GM12878 (cell line): ENCODE data around the gene SRRD. TPM values are rescaled to one million over a fixed set of nuclear protein-coding genes. Genes with fewer than 3 reads are reported as not detected.

Experiments used
- ASH2L ChIP-seq: fragments of 300-600, 200-600 bp; sonication (generic); IDR thresholded peaks from 2 replicates; pipeline ENCODE4 v1.6.1; 2017; ENCODE audit warnings: low read depth, mild to moderate bottlenecking, borderline replicate concordance
- BCL11A ChIP-seq: IDR thresholded peaks from 2 replicates; pipeline ENCODE4 v1.6.1; 2011; ENCODE audit warnings: low read depth, low read length
- CHD1 ChIP-seq: IDR thresholded peaks from 2 replicates; pipeline ENCODE4 v1.6.1; 2012; ENCODE audit warnings: low read depth, low read length, improper control_type of control experiment
- CREM ChIP-seq: IDR thresholded peaks from 2 replicates; pipeline ENCODE4 v1.6.1; 2014; ENCODE audit warnings: antibody characterized with exemption, low read depth
- DPF2 ChIP-seq: fragments of 450-650 bp; IDR thresholded peaks from 2 replicates; pipeline ENCODE4 v1.6.1; 2017; ENCODE audit warnings: mild to moderate bottlenecking
- EED ChIP-seq: sonication (generic); IDR thresholded peaks from 2 replicates; pipeline ENCODE4 v1.6.1; 2016; ENCODE audit warnings: antibody characterized with exemption, low read depth
- EGR1 ChIP-seq, 2 experiments: IDR thresholded peaks; 1 replicate in 1 of 2; 2 replicates in 1 of 2; pipeline ENCODE4 v1.6.1; 2011 to 2012; ENCODE audit warnings: low read depth in 2 of 2, low read length in 2 of 2, borderline replicate concordance in 1 of 2, mild to moderate bottlenecking in 1 of 2, moderate library complexity in 1 of 2
- GABPA ChIP-seq: IDR thresholded peaks from 2 replicates; pipeline ENCODE4 v1.6.1; 2014; ENCODE audit warnings: antibody characterized with exemption, low read depth, mild to moderate bottlenecking, inconsistent platforms
- GATAD2B ChIP-seq: fragments of 450-650 bp; conservative IDR thresholded peaks from 2 replicates; pipeline ENCODE4 v1.6.1; 2017; ENCODE audit warnings: low read depth, mild to moderate bottlenecking, moderate library complexity
- HCFC1 ChIP-seq: fragments of 150-350 bp; IDR thresholded peaks from 2 replicates; pipeline ENCODE4 v1.6.1; 2014; ENCODE audit warnings: low read length
- HDAC2 ChIP-seq: fragments of 200-600 bp; sonication (generic); IDR thresholded peaks from 2 replicates; pipeline ENCODE4 v1.6.1; 2017
- IKZF2 ChIP-seq, 2 experiments: fragments of 450-650 bp; IDR thresholded peaks; 2 replicates each; pipeline ENCODE4 v1.6.1; 2017; ENCODE audit warnings: mild to moderate bottlenecking in 2 of 2, moderate library complexity in 2 of 2
- LARP7 ChIP-seq: fragments of 450-650 bp; IDR thresholded peaks from 2 replicates; pipeline ENCODE4 v1.6.1; 2017; ENCODE audit warnings: mild to moderate bottlenecking
- MEF2A ChIP-seq: IDR thresholded peaks from 2 replicates; pipeline ENCODE4 v1.6.1; 2011; ENCODE audit warnings: low read depth, mild to moderate bottlenecking, low read length, moderate library complexity; ENCODE audit not compliant: insufficient read depth
- MXI1 ChIP-seq: fragments of 150-350 bp; IDR thresholded peaks from 2 replicates; pipeline ENCODE4 v1.6.1; 2011; ENCODE audit warnings: low read depth, mild to moderate bottlenecking, inconsistent platforms, low read length, improper control_type of control experiment
- RFX5 ChIP-seq: IDR thresholded peaks from 2 replicates; pipeline ENCODE4 v1.6.1; 2011; ENCODE audit warnings: low read depth, low read length, improper control_type of control experiment
- RUNX3 ChIP-seq: IDR thresholded peaks from 2 replicates; pipeline ENCODE4 v1.6.1; 2012; ENCODE audit warnings: low read length, inconsistent platforms
- SMAD5 ChIP-seq: IDR thresholded peaks from 2 replicates; pipeline ENCODE4 v1.6.1; 2016; ENCODE audit warnings: antibody characterized with exemption, low read depth
- SMARCA5 ChIP-seq: fragments of 450-650 bp; IDR thresholded peaks from 2 replicates; pipeline ENCODE4 v1.6.1; 2017; ENCODE audit warnings: mild to moderate bottlenecking
- SP1 ChIP-seq: IDR thresholded peaks from one replicate; pipeline ENCODE4 v1.6.1; 2011; ENCODE audit warnings: low read depth, low read length
- TAF1 ChIP-seq: IDR thresholded peaks from 2 replicates; pipeline ENCODE4 v1.6.1; 2011; ENCODE audit warnings: mild to moderate bottlenecking, low read depth, low read length, borderline replicate concordance
- YY1 ChIP-seq: IDR thresholded peaks from 2 replicates; pipeline ENCODE4 v1.6.1; 2011; ENCODE audit warnings: low read depth, mild to moderate bottlenecking, low read length
- ZNF217 ChIP-seq: fragments of 450-650 bp; IDR thresholded peaks from 2 replicates; pipeline ENCODE4 v1.6.1; 2017; ENCODE audit warnings: antibody characterized with exemption, mild to moderate bottlenecking
- polyA plus RNA-seq, 11 experiments: library from polyadenylated mRNA; depleted of rRNA in 4 of 11; unstranded in 6 of 11; stranded (reverse) in 5 of 11; fragments of >200 nt; fragmentation: Nextera tagmentation in 4 of 11; fragmentation: Illumina TruSeq in 1 of 11; extraction: Ambion mirVana in 4 of 11; extraction: Trizol in 1 of 11; gene quantifications; 1 replicate in 1 of 11; 2 replicates in 10 of 11; pipeline versions ENCODE4 v1.2.1 to v1.2.3, GENCODE V29; 2011 to 2016; ENCODE audit warnings: inconsistent platforms in 2 of 11, missing spikeins in 2 of 11, low read depth in 1 of 11
- total RNA-seq, 4 experiments: library from RNA; depleted of rRNA in 3 of 4; stranded (reverse); fragments of >200 nt in 3 of 4; fragmentation: Illumina TruSeq in 1 of 4; extraction: Trizol in 1 of 4; gene quantifications; 2 replicates each; pipeline versions ENCODE4 v1.2.1 to v1.2.3, GENCODE V29; 2013 to 2021
- TF ChIP-seq, protein P1 (sequence below): IDR thresholded peaks from 2 replicates; pipeline ENCODE4 v1.6.1; 2011; ENCODE audit warnings: borderline replicate concordance, low read depth, mild to moderate bottlenecking, moderate library complexity, low read length; ENCODE audit not compliant: insufficient read depth, poor library complexity, severe bottlenecking
- TF ChIP-seq, protein P2 (sequence below): IDR thresholded peaks from 2 replicates; pipeline ENCODE4 v1.6.1; 2011; ENCODE audit warnings: borderline replicate concordance, low read depth, mild to moderate bottlenecking, moderate library complexity, mixed read lengths, low read length; ENCODE audit not compliant: insufficient read depth; ENCODE audit errors: extremely low read length
- TF ChIP-seq, protein P3 (sequence below): fragments of 450-650 bp; IDR thresholded peaks from 2 replicates; pipeline ENCODE4 v1.6.1; 2018; ENCODE audit warnings: mild to moderate bottlenecking, low read depth, moderate library complexity; ENCODE audit not compliant: partially characterized antibody
- TF ChIP-seq, protein P4 (sequence below): fragments of 150-350 bp; IDR thresholded peaks from 2 replicates; pipeline ENCODE4 v1.6.1; 2014; ENCODE audit warnings: mild to moderate bottlenecking, low read depth, low read length

SRRD gene
- total and polyA plus RNA-seq, 10 of the 15 experiments (the other 5 are each of a cell fraction or from before 2014, with no cell fraction given) = 4.1 to 50.6 (median 27.5) TPM

DNA sequence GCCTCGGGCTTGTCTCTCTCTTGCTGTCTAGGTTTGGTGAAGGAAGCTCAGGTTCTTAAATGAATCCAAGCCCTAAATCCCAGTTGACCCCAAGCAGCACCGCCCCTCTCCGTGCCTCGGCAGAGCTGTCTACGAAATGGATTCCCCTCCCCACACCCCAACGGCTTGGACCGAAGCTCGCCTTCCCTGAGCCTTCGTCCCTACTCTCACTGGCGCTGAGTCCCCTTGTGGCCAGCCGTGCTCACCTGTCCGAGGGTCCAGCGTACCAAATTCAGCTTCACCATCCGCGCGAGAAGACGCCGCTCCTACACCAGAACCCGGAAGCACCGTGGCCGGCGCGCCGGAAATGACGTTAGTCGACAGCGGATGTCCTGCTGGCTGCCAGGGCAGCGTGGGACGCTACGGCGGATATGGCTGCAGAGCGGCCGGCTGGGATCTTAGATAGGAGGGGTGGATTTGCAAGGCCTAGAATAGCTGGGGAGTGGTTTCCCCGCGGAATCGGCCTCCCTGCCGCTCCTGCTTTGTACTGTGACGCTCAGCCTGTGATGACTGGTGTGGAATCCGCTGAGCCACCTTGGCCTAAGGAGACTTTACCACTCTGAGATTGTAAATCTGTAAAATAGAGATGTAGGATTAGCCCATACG is 28.6 kb downstream of the SRRD start, which contains the start of gene TFIP11 (continued):
- TF ChIP-seq, protein P1, sequence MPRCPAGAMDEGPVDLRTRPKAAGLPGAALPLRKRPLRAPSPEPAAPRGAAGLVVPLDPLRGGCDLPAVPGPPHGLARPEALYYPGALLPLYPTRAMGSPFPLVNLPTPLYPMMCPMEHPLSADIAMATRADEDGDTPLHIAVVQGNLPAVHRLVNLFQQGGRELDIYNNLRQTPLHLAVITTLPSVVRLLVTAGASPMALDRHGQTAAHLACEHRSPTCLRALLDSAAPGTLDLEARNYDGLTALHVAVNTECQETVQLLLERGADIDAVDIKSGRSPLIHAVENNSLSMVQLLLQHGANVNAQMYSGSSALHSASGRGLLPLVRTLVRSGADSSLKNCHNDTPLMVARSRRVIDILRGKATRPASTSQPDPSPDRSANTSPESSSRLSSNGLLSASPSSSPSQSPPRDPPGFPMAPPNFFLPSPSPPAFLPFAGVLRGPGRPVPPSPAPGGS = no peak
- TF ChIP-seq HDAC2 = no peak
- peak in 1 of 2 experiments; percentile 29; a peak in 1 of 3 replicates for TF ChIP-seq EGR1 (IDR thresholded peaks at IDR 0.05; ENCODE audit: borderline replicate concordance in 1 of 2, low read depth in 2 of 2, low read length in 2 of 2)
- peak; percentile 98 for TF ChIP-seq GABPA
- TF ChIP-seq CREM = peak; percentile 99
- peak; percentile 50; the same call in 1 of the 2 replicates for TF ChIP-seq LARP7
- TF ChIP-seq TAF1 = peak; percentile 76; the same call in 1 of the 2 replicates
- peak; percentile 82 for TF ChIP-seq HCFC1
- peak; percentile 68 for TF ChIP-seq GATAD2B
- 0 out of 2 replicates have a peak, but pooled peaks have one; percentile 10 for TF ChIP-seq MEF2A
- no peak for TF ChIP-seq CHD1
- peak; percentile 90 for TF ChIP-seq YY1
- TF ChIP-seq, protein P2, sequence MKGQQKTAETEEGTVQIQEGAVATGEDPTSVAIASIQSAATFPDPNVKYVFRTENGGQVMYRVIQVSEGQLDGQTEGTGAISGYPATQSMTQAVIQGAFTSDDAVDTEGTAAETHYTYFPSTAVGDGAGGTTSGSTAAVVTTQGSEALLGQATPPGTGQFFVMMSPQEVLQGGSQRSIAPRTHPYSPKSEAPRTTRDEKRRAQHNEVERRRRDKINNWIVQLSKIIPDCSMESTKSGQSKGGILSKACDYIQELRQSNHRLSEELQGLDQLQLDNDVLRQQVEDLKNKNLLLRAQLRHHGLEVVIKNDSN = no peak
- TF ChIP-seq, protein P3, sequence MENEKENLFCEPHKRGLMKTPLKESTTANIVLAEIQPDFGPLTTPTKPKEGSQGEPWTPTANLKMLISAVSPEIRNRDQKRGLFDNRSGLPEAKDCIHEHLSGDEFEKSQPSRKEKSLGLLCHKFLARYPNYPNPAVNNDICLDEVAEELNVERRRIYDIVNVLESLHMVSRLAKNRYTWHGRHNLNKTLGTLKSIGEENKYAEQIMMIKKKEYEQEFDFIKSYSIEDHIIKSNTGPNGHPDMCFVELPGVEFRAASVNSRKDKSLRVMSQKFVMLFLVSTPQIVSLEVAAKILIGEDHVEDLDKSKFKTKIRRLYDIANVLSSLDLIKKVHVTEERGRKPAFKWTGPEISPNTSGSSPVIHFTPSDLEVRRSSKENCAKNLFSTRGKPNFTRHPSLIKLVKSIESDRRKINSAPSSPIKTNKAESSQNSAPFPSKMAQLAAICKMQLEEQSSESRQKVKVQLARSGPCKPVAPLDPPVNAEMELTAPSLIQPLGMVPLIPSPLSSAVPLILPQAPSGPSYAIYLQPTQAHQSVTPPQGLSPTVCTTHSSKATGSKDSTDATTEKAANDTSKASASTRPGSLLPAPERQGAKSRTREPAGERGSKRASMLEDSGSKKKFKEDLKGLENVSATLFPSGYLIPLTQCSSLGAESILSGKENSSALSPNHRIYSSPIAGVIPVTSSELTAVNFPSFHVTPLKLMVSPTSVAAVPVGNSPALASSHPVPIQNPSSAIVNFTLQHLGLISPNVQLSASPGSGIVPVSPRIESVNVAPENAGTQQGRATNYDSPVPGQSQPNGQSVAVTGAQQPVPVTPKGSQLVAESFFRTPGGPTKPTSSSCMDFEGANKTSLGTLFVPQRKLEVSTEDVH = peak; percentile 92
- peak; percentile 78; the same call in 1 of the 2 replicates for TF ChIP-seq SMAD5
- TF ChIP-seq RFX5 = peak; percentile 37; the same call in 1 of the 2 replicates
- peak; percentile 99 for TF ChIP-seq MXI1
- no peak for TF ChIP-seq ASH2L
- TF ChIP-seq BCL11A = no peak
- TF ChIP-seq DPF2 = 0 out of 2 replicates have a peak, but pooled peaks have one; percentile 15
- no peak for TF ChIP-seq ZNF217
- TF ChIP-seq IKZF2 (IDR thresholded peaks at IDR 0.05) = no peak
- no peak for TF ChIP-seq EED
- no peak for TF ChIP-seq SMARCA5
- TF ChIP-seq, protein P4, sequence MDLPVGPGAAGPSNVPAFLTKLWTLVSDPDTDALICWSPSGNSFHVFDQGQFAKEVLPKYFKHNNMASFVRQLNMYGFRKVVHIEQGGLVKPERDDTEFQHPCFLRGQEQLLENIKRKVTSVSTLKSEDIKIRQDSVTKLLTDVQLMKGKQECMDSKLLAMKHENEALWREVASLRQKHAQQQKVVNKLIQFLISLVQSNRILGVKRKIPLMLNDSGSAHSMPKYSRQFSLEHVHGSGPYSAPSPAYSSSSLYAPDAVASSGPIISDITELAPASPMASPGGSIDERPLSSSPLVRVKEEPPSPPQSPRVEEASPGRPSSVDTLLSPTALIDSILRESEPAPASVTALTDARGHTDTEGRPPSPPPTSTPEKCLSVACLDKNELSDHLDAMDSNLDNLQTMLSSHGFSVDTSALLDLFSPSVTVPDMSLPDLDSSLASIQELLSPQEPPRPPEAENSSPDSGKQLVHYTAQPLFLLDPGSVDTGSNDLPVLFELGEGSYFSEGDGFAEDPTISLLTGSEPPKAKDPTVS = no peak
- TF ChIP-seq RUNX3 = no peak; the same call in 1 of the 2 replicates
- no peak for TF ChIP-seq SP1
